HG03039 (cell line): ENCODE results near the gene ANGPTL4.
"Not testable (repeated sequence)": the region's sequence is repeated elsewhere in the genome, so short reads cannot be mapped to it uniquely, and the experiment has no call there.

Experiments used
- ATAC-seq: cut with Tn5 transposase; IDR thresholded peaks from one replicate; pipeline ENCODE4 v1.9.1; 2021; ENCODE audit warnings: mild to moderate bottlenecking, moderate library complexity; ENCODE audit not compliant: unreplicated experiment

Gene ANGPTL4, protein sequence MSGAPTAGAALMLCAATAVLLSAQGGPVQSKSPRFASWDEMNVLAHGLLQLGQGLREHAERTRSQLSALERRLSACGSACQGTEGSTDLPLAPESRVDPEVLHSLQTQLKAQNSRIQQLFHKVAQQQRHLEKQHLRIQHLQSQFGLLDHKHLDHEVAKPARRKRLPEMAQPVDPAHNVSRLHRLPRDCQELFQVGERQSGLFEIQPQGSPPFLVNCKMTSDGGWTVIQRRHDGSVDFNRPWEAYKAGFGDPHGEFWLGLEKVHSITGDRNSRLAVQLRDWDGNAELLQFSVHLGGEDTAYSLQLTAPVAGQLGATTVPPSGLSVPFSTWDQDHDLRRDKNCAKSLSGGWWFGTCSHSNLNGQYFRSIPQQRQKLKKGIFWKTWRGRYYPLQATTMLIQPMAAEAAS

GRCh38 chr19:8363803-8364771 lies at the start of gene ANGPTL4:
Gene ANGPTL4, plus strand, starts transcription at chr19:8364155. Its CDS starts 167 bp downstream, at chr19:8364322.
- ATAC-seq: no peak

DNA sequence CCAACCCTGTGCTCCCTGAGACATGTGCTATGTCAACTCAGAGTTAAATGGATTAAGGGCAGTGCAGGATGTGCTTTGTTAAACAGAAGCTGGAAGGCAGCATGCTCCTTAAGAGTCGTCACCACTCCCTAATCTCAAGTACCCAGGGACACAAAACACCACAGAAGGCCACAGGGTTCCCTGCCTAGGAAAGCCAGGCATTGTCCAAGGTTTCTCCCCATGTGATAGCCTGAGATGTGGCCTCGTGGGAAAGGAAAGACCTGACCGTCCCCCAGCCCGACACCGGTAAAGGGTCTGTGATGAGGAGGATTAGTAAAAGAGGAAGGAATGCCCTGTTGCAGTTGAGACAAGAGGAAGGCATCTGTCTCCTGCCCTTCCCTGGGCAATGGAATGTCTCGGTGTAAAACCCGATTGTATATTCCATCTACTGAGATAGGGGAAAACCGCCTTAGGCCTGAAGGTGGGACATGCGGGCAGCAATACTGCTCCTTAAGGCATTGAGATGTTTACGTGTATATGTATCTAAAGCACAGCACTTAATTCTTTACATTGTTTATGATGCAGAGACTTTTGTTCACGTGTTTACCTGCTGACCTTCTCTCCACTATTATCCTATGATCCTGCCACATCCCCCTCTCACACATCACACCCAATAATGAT lies 48.8 kb upstream of the ANGPTL4 start:
- not testable (repeated sequence) for ATAC-seq

DNA sequence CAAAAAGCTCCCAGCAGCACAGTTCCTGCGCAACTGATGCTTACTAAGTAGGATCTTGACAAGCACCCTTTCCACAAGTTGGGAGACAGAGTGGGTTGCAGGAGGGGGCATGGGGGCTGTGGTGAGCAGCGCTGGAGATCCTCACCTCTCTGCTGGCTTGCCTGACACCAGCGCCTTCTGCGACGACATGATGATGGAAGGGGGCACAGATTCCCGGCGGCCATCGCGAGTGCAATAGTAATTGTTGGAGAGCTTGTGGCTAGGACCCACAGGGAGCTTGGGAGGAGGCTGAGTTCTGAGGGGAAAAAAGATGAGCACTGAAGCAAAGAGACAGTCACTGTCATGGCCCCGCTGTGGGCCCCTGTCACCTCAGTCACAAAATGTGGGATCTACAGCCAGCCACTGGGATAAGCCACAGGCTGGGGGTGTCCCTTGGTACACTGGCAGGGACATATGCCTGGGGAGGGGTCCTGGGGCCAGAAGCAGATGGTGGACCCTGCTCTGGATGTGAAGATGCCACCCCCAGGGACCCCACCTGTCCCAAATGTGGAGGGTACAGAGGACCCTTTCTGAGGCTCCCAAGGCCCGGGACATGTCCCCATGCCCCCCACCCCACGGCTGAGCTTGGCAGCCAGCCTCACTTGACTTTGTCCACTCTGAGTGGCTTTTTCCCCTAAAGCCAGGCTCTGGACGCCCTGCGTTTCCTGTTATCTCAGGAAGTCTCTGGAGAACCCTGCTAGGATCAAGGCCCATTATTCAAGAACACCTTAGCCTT lies 47.4 kb upstream of the ANGPTL4 start:
- no peak for ATAC-seq

DNA sequence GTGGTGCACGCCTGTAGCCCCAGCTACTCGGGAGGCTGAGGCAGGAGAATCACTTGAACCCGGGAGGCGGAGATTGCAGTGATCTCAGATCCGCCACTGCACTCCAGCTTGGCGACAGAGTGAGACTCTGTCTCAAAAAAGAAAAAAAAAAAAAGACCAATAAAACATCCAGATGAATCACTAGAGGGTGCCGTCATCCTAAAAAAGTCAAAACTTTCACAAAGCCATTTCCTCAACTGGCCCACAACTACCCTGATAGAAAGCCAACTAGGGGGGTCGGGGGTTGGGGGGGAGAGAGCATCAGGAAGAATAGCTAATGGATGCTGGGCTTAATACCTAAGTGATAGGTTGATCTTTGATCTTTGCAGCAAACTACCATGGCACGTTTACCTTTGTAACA lies 45.1 kb upstream of the ANGPTL4 start:
- ATAC-seq: not testable (repeated sequence)

DNA sequence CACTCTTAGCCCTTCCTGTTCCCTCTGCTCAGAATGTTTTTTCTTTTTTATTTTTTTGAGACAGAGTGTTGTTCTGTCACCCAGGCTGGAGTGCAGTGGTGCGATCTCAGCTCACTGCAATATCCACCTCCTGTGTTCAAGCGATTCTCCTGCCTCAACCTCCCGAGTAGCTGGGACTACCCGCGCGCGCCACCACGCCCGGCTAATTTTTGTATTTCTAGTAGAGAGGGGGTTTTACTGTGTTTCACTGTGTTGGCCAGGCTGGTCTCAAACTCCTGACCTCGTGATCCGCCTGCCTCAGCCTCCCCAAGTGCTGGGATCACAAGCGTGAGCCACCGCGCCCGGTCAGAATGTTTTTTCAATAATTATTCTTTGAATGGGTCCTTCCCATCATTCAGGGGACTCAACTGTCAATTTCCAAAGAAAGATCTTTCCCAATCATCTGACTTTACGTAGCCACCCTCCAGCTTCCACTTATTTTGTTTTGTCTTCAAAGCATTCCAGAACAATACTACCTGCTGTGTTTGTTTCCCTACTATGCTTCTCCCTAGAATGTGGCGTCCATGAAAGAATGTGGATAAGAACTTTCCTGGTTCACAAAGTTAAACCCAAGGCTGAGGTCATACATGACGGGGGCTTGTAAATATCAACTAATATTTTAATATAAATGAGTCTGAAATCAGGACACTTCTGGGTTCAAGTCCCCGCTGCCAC lies 44.0 kb upstream of the ANGPTL4 start:
- ATAC-seq: no peak

DNA sequence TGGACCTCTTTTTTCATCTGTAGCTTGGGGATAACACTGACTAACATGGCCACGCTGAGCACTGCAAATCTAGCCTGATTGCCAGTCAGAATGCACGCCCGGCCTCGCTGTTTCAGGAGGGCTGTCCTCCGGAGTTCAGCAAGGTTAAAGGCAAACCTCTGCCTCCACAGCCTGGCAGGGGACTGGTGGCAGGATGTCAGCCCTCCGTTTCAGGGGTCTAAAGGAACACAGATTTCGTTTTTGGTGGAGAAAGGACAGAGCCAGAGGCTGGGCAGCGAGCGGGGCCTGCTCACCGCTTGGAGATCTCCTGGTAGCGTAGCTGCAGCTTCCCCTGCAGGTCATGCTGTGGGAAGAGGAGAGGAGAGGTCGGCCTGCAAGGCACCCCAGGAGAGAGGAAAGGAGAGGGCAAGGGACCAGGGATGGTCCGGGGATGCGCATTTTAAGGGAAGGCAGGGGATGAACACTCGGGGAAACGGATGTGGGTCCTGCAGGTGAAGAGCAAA lies 43.3 kb upstream of the ANGPTL4 start:
- peak; percentile 11 for ATAC-seq

DNA sequence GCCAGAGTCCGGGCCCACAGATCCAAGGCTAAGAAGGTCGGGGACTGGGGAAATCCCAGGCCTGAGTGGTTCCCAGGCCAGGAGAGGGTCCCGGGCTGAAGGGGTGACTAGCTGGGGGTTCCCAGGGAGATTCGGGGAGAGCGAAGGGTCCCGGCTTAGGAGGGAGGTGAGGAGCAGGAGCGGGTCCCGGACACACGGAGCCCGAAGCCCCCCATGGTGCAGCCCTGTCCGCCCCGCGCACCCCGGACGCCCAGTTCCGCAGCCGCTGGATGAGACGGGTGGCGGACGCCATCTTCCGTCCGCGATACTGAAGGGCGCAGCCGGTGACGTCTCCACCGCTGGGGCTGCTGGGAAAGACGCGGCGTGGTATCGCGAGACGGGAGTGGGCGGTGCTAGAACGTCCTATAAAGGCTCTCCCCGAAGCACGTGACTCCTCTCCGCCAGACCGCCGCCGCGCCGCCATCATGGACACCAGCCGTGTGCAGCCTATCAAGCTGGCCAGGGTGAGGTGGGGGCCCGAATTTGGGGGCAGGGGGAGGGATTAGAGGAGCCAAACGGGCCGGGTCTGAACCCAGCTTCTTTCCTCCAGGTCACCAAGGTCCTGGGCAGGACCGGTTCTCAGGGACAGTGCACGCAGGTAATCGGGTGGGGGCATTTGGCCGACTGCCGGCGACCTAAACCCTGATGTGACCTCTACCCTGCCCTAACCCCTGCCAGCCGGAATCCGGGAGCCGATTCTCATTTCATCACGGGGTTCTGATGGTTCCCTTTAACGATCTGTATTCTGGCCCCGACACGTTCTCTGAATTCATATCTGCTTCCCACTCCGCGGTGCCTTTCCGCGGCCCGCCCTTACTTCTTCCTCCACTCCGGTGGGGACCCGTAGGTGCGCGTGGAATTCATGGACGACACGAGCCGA lies 42.6 kb upstream of the ANGPTL4 start, which contains the start of the genes NDUFA7 and RPS28:
Gene NDUFA7, minus strand, starts transcription at position 309 of the 919 bp plus-strand sequence. Its CDS starts 17 bp downstream, at position 292.
Gene RPS28, plus strand, starts transcription at position 430 of the 919 bp plus-strand sequence. Its CDS starts 35 bp downstream, at position 465.
- peak; percentile 91 for ATAC-seq

DNA sequence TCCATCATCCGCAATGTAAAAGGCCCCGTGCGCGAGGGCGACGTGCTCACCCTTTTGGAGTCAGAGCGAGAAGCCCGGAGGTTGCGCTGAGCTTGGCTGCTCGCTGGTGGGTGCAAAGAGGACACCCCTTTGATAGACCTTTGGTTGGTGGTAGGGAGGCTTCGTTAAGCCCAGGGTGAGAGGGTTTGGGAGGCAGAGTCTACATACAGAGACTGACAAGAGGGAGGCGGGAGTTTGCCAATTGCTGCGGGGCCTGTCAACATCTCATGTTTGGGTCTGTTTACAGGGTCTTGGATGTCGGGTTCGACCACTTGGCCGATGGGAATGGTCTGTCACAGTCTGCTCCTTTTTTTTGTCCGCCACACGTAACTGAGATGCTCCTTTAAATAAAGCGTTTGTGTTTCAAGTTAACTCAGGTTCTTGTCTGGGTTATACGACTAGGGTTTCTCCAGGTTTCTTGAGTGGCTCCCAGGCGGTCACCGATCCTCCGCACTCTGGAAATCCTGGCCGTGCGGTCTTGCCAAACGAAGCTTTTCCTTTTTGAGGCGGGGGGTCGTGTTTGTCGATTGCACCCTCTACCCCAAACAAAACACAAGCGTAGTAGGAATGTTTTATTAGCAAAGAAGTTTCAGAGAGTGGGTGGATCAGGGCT lies 41.8 kb upstream of the ANGPTL4 start:
- ATAC-seq: no peak

DNA sequence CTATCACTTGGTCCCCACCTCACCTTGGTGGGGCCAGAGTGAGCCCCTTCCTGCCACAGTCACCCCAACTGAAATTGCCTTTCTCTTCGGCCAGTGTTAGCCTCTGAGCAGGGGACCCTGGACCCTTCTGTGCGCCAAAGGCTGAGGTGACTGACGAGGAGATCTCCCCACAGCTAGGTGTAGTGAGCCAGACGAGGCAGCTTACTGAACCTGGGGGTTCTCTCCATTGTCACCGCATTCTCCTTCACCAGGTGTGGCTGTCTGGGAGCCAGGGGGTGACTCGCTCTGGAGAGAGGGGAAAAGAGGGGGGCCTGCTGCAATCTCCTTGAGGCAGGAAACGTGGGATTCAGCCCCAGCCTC lies 41.3 kb upstream of the ANGPTL4 start:
- no peak for ATAC-seq

DNA sequence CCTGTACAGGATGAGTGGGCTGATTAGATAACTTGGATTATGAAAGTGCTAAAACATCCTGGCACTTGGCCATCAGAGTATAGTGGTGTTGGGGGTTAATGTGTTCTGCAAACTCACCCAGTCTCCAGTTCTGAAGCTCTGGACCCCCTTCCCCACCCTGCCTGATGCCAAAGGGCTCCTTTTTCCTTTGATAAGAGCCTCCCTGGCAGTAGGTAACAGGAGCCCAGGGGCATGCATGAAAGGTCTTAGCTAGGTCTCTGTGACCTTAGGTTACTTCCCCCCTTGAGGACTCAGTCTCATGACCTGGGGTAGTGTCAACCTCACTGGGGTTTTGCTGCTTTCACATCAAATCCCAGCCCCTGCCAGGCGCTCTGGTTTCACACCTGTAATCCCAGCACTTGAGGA lies 40.2 kb upstream of the ANGPTL4 start:
- no peak for ATAC-seq

- no peak for ATAC-seq
Measured at GRCh38 chr19:8324186-8325050, 39.5 kb upstream of the ANGPTL4 start.

DNA sequence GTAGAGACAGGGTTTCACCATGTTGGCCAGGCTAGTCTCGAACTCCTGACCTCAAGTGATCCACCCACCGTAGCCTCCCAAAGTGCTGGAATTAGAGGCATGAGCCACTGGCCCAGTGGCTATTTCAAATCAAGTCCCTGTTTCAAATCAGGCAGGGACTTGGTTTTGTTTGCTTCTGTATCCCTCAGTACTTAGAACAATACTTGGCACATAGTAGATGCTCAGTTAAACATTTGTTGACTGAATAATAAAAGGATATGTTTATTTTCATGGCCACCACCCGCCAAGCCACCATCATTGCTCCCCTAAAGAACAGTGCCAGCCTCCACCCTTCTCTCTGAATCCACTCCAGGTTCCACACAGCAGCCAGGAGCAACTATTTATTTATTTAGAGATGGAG lies 38.5 kb upstream of the ANGPTL4 start:
- ATAC-seq: no peak

GRCh38 chr19:8329996-8330395 lies 34.0 kb upstream of the ANGPTL4 start:
- no peak for ATAC-seq

- no peak for ATAC-seq
Measured at GRCh38 chr19:8331263-8331845, 32.6 kb upstream of the ANGPTL4 start.

- no peak for ATAC-seq
Measured at GRCh38 chr19:8332976-8333766, 30.8 kb upstream of the ANGPTL4 start.
